ENCODE measurements around the gene SFXN4. TPM values are rescaled to one million over a fixed set of nuclear protein-coding genes. Genes with fewer than 3 reads are reported as not detected.

SFXN4 gene
- total and polyA plus RNA-seq, 12 donors = 31.0 to 135 (median 51.2) TPM

- H3K27me3 ChIP-seq = no peaks in the 10 kb centered on the region
- no peaks in the 10 kb centered on the region for H3K36me3 ChIP-seq (replicated peaks in 1 of 2)
- H3K27ac ChIP-seq = peak overlapping the region; percentile 5 to 99 (median 96)
- peaks cover 16 to 36% of the 10 kb centered on the region in 2 donors for H3K4me1 ChIP-seq (replicated peaks in 1 of 2)
- H3K9me3 ChIP-seq (replicated peaks in 1 of 3) = no peaks in the 10 kb centered on the region
- 33 to 49% (median 36%) methylated on average over 13 to 17 of the region's 17 CpGs for WGBS, 4 donors
- peak; percentile 59 to 87 (median 68) for DNase-seq
- TF ChIP-seq POLR2A (IDR thresholded peaks at IDR 0.05) (no peak), CTCF (IDR thresholded peaks at IDR 0.05) (no peak)
- H3K4me3 ChIP-seq = peak overlapping the region in 2 of 4 donors; percentile 6 to 99
- intact Hi-C loops (cut with DNase I) = loop anchor here in 1 of 2 donors (2.0 to 10.0 kb wide), 3 partner anchors 66 to 399 kb away; no protein-coding TSS in a partner anchor
These were observed 40.5 kb upstream of the SFXN4 start for GRCh38 chr10:119205894-119206602.

GRCh38 chr10:119203006-119203405 is 37.5 kb upstream of the SFXN4 start:
- TF ChIP-seq POLR2A (IDR thresholded peaks at IDR 0.05) (no peak), CTCF (IDR thresholded peaks at IDR 0.05) (no peak)
- 64 to 71% (median 68%) methylated on average over 4 of the region's 4 CpGs for WGBS, 4 donors
- DNase-seq = no peak
- H3K4me1 ChIP-seq (replicated peaks in 1 of 2) = peaks cover 2 to 8% of the 10 kb centered on the region in 2 donors
- no peak overlapping the region for H3K27ac ChIP-seq
- no peak overlapping the region for H3K4me3 ChIP-seq
- no peaks in the 10 kb centered on the region for H3K27me3 ChIP-seq
- no peaks in the 10 kb centered on the region for H3K9me3 ChIP-seq (replicated peaks in 1 of 3)
- intact Hi-C loops (cut with DNase I) = loop anchor here (5.0 to 10.0 kb wide), 3 partner anchors 214 to 402 kb away; no protein-coding TSS in a partner anchor
- H3K36me3 ChIP-seq (replicated peaks in 1 of 2) = no peaks in the 10 kb centered on the region

- Histone ChIP-seq H3K4me3 (no peak overlapping the region), H3K9me3 (replicated peaks in 1 of 3) (no peaks in the 10 kb centered on the region), H3K27me3 (no peaks in the 10 kb centered on the region), H3K36me3 (replicated peaks in 1 of 2) (no peaks in the 10 kb centered on the region), H3K4me1 (replicated peaks in 1 of 2) (peaks cover 2 to 4% of the 10 kb centered on the region in 2 donors), H3K27ac (no peak overlapping the region)
- DNase-seq = no peak
- intact Hi-C loops (cut with DNase I) = loop anchor here (5.0 to 10.0 kb wide), 3 partner anchors 216 to 404 kb away; no protein-coding TSS in a partner anchor
- WGBS, 4 donors = 33 to 64% (median 53%) methylated on average over 1 of the region's 1 CpG
- TF ChIP-seq POLR2A (IDR thresholded peaks at IDR 0.05) (no peak), CTCF (IDR thresholded peaks at IDR 0.05) (no peak)
These were observed 35.7 kb upstream of the SFXN4 start for GRCh38 chr10:119201233-119201632.

GRCh38 chr10:119199231-119199992 is 33.9 kb upstream of the SFXN4 start:
- Histone ChIP-seq H3K4me1 (replicated peaks in 1 of 2) (no peaks in the 10 kb centered on the region), H3K27ac (no peak overlapping the region), H3K9me3 (replicated peaks in 1 of 3) (no peaks in the 10 kb centered on the region), H3K36me3 (replicated peaks in 1 of 2) (no peaks in the 10 kb centered on the region), H3K27me3 (no peaks in the 10 kb centered on the region), H3K4me3 (no peak overlapping the region)
- 31 to 45% (median 38%) methylated on average over 9 of the region's 9 CpGs for WGBS, 4 donors
- intact Hi-C loops (cut with DNase I) = loop anchor here in 1 of 2 donors (2.0 kb wide), 1 partner anchor 245 kb away; no protein-coding TSS in a partner anchor
- DNase-seq = peak; percentile 66 to 86 (median 76)
- no peak for TF ChIP-seq POLR2A (IDR thresholded peaks at IDR 0.05)
- TF ChIP-seq CTCF (IDR thresholded peaks at IDR 0.05) = peak; percentile 46 to 85 (median 76)

All from adrenal gland (tissue), 12 donors.